SK-N-SH treated with all-trans-retinoic acid at 6 μM for 48 hours (cell line): Measurements from ENCODE around the gene PJA2.

Source experiments
- ATAC-seq: fragments of 200-7000 bp; cut with Tn5 transposase; 3 replicates; pipeline ENCODE4 v1.9.1; 2020; ENCODE audit warnings: mild to moderate bottlenecking, moderate library complexity
- ARNTL ChIP-seq: fragments of 450-650 bp; formaldehyde crosslinking; IDR thresholded peaks from 2 replicates; pipeline ENCODE4 v1.5.0; 2020; ENCODE audit warnings: low read depth, mild to moderate bottlenecking, moderate library complexity, borderline replicate concordance
- CSRNP3 ChIP-seq: fragments of 250-450 bp; sonication (Bioruptor Pico); IDR thresholded peaks from 2 replicates; pipeline ENCODE4 v1.5.1; 2021; ENCODE audit warnings: mild to moderate bottlenecking, moderate library complexity
- ESRRG ChIP-seq: fragments of 250-450 bp; sonication (Bioruptor Pico); IDR thresholded peaks from 2 replicates; pipeline ENCODE4 v1.6.1; 2021; ENCODE audit warnings: mild to moderate bottlenecking
- GLIS3 ChIP-seq: fragments of 250-450 bp; sonication (Bioruptor Pico); IDR thresholded peaks from 2 replicates; pipeline ENCODE4 v1.5.0; 2020; ENCODE audit warnings: mild to moderate bottlenecking, moderate library complexity
- ISL1 ChIP-seq: fragments of 250-450 bp; sonication (Bioruptor Pico); IDR thresholded peaks from 2 replicates; pipeline ENCODE4 v2.1.2; 2022; ENCODE audit warnings: mild to moderate bottlenecking, moderate library complexity
- OSR1 ChIP-seq: fragments of 250-450 bp; sonication (Bioruptor Pico); IDR thresholded peaks from 2 replicates; pipeline ENCODE4 v1.8.0; 2022; ENCODE audit warnings: moderate library complexity, mild to moderate bottlenecking, inconsistent platforms
- PPARA ChIP-seq: fragments of 250-450 bp; sonication (Bioruptor Pico); IDR thresholded peaks from 2 replicates; pipeline ENCODE4 v1.5.0; 2020; ENCODE audit warnings: mild to moderate bottlenecking, borderline replicate concordance
- RARB ChIP-seq: fragments of 250-450 bp; sonication (Bioruptor Pico); IDR thresholded peaks from 2 replicates; pipeline ENCODE4 v1.8.0; 2021; ENCODE audit warnings: mild to moderate bottlenecking, moderate library complexity
- SNAI2 ChIP-seq: fragments of 250-450 bp; sonication (Bioruptor Pico); IDR thresholded peaks from 2 replicates; pipeline ENCODE4 v1.5.0; 2020; ENCODE audit warnings: mild to moderate bottlenecking, moderate library complexity
- TCF4 ChIP-seq: fragments of 250-450 bp; sonication (Bioruptor Pico); IDR thresholded peaks from 2 replicates; pipeline ENCODE4 v1.8.0; 2021; ENCODE audit warnings: mild to moderate bottlenecking, moderate library complexity, borderline replicate concordance
- TOX ChIP-seq: fragments of 250-450 bp; sonication (Bioruptor Pico); IDR thresholded peaks from 2 replicates; pipeline ENCODE4 v1.8.0; 2021; ENCODE audit warnings: mild to moderate bottlenecking, moderate library complexity, borderline replicate concordance
- TSHZ2 ChIP-seq: fragments of 250-450 bp; sonication (Bioruptor Pico); IDR thresholded peaks from 2 replicates; pipeline ENCODE4 v1.5.0; 2020; ENCODE audit warnings: mild to moderate bottlenecking, moderate library complexity
- ZC3H10 ChIP-seq: fragments of 250-450 bp; sonication (Bioruptor Pico); IDR thresholded peaks from 2 replicates; pipeline ENCODE4 v1.5.1; 2021; ENCODE audit warnings: mild to moderate bottlenecking, moderate library complexity
- ZFP3 ChIP-seq: fragments of 250-450 bp; sonication (Bioruptor Pico); IDR thresholded peaks from 2 replicates; pipeline ENCODE4 v1.5.0; 2020; ENCODE audit warnings: mild to moderate bottlenecking, moderate library complexity
- ZNF565 ChIP-seq: fragments of 450-650 bp; formaldehyde crosslinking; conservative IDR thresholded peaks from 2 replicates; pipeline ENCODE4 v1.5.0; 2020; ENCODE audit warnings: low read depth, mild to moderate bottlenecking, moderate library complexity
- ZNF8 ChIP-seq: fragments of 450-650 bp; formaldehyde crosslinking; IDR thresholded peaks from 2 replicates; pipeline ENCODE4 v1.5.0; 2020; ENCODE audit warnings: mild to moderate bottlenecking, moderate library complexity
- TF ChIP-seq, protein P1 (sequence below): fragments of 250-450 bp; sonication (Bioruptor Pico); IDR thresholded peaks from 2 replicates; pipeline ENCODE4 v1.8.0; 2021; ENCODE audit warnings: low read depth, mild to moderate bottlenecking, moderate library complexity, borderline replicate concordance
- TF ChIP-seq, protein P2 (sequence below): fragments of 250-450 bp; sonication (Bioruptor Pico); IDR thresholded peaks from 2 replicates; pipeline ENCODE4 v1.8.0; 2020; ENCODE audit warnings: mild to moderate bottlenecking, moderate library complexity, borderline replicate concordance
- TF ChIP-seq, protein P3 (sequence below): fragments of 250-450 bp; sonication (Bioruptor Pico); IDR thresholded peaks from 2 replicates; pipeline ENCODE4 v1.5.1; 2020; ENCODE audit warnings: low read depth, mild to moderate bottlenecking, moderate library complexity

Gene PJA2

GRCh38 chr5:109410389-109411148, 795 bp upstream of the PJA2 start (continued):
- TF ChIP-seq, protein P1, sequence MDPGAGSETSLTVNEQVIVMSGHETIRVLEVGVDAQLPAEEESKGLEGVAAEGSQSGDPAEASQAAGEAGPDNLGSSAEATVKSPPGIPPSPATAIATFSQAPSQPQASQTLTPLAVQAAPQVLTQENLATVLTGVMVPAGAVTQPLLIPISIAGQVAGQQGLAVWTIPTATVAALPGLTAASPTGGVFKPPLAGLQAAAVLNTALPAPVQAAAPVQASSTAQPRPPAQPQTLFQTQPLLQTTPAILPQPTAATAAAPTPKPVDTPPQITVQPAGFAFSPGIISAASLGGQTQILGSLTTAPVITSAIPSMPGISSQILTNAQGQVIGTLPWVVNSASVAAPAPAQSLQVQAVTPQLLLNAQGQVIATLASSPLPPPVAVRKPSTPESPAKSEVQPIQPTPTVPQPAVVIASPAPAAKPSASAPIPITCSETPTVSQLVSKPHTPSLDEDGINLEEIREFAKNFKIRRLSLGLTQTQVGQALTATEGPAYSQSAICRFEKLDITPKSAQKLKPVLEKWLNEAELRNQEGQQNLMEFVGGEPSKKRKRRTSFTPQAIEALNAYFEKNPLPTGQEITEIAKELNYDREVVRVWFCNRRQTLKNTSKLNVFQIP = no peak
- TF ChIP-seq GLIS3 (CRISPR knock-in tag) (peak; percentile 54; the same call in 1 of the 2 replicates), TOX (no peak), CSRNP3 (CRISPR knock-in tag) (no peak), ZNF8 (no peak), SNAI2 (CRISPR knock-in tag) (no peak), OSR1 (CRISPR knock-in tag) (no peak), ZFP3 (CRISPR knock-in tag) (no peak), PPARA (CRISPR knock-in tag) (no peak), ZC3H10 (CRISPR knock-in tag) (no peak)

- no peak for TF ChIP-seq ARNTL
- 0 out of 2 replicates have a peak, but pooled peaks have one; percentile 12 for TF ChIP-seq TCF4
- TF ChIP-seq, protein P2, sequence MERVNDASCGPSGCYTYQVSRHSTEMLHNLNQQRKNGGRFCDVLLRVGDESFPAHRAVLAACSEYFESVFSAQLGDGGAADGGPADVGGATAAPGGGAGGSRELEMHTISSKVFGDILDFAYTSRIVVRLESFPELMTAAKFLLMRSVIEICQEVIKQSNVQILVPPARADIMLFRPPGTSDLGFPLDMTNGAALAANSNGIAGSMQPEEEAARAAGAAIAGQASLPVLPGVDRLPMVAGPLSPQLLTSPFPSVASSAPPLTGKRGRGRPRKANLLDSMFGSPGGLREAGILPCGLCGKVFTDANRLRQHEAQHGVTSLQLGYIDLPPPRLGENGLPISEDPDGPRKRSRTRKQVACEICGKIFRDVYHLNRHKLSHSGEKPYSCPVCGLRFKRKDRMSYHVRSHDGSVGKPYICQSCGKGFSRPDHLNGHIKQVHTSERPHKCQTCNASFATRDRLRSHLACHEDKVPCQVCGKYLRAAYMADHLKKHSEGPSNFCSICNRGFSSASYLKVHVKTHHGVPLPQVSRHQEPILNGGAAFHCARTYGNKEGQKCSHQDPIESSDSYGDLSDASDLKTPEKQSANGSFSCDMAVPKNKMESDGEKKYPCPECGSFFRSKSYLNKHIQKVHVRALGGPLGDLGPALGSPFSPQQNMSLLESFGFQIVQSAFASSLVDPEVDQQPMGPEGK (CRISPR knock-in tag) = peak; percentile 56; the same call in 1 of the 2 replicates
- TF ChIP-seq ISL1 (CRISPR knock-in tag) = no peak
- 0 out of 2 replicates have a peak, but pooled peaks have one; percentile 11 for TF ChIP-seq TSHZ2 (CRISPR knock-in tag)
Observed at GRCh38 chr5:109408991-109409843, 557 bp downstream of the PJA2 start.

DNA sequence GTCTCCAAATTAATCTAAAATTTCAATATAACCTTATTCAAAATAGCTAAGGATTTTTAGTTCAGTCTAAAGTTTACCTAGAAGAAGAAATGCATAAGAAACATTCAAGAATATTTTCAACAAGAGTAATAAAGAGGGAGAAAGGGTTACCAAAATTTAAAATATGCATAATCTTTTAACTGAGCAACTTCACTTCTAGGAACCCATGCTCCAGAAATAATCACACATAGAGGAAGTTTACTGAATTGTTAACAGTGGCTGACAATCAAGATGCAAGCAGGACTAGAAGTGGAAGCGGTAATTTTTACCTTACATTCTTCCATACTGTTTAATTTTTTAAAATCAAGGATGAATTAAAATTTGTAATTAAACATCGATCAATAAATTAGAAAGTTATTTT, 1.9 kb downstream of the PJA2 start:
- ATAC-seq = no peak
- TF ChIP-seq ESRRG (CRISPR knock-in tag) (no peak), RARB (no peak), ZNF8 (no peak), TCF4 (no peak), ZNF565 (CRISPR knock-in tag) (no peak), PPARA (CRISPR knock-in tag) (no peak)
- TF ChIP-seq, protein P3, sequence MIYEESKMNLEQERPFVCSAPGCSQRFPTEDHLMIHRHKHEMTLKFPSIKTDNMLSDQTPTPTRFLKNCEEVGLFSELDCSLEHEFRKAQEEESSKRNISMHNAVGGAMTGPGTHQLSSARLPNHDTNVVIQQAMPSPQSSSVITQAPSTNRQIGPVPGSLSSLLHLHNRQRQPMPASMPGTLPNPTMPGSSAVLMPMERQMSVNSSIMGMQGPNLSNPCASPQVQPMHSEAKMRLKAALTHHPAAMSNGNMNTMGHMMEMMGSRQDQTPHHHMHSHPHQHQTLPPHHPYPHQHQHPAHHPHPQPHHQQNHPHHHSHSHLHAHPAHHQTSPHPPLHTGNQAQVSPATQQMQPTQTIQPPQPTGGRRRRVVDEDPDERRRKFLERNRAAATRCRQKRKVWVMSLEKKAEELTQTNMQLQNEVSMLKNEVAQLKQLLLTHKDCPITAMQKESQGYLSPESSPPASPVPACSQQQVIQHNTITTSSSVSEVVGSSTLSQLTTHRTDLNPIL (CRISPR knock-in tag) = no peak

More at GRCh38 chr5:109408991-109409843, 557 bp downstream of the PJA2 start:
- peak; percentile 52 for ATAC-seq
